CD1c-positive myeloid dendritic cell (primary cell): ENCODE data around the gene RASA3.
"Not testable (repeated sequence)": the region's sequence is repeated elsewhere in the genome, so short reads cannot be mapped to it uniquely, and the experiment has no call there.

Source experiments
- DNase-seq: peaks from one replicate; pipeline ENCODE4 v3.0.0-alpha.2; 2016; ENCODE audit errors: extremely low spot score

Gene RASA3

DNA sequence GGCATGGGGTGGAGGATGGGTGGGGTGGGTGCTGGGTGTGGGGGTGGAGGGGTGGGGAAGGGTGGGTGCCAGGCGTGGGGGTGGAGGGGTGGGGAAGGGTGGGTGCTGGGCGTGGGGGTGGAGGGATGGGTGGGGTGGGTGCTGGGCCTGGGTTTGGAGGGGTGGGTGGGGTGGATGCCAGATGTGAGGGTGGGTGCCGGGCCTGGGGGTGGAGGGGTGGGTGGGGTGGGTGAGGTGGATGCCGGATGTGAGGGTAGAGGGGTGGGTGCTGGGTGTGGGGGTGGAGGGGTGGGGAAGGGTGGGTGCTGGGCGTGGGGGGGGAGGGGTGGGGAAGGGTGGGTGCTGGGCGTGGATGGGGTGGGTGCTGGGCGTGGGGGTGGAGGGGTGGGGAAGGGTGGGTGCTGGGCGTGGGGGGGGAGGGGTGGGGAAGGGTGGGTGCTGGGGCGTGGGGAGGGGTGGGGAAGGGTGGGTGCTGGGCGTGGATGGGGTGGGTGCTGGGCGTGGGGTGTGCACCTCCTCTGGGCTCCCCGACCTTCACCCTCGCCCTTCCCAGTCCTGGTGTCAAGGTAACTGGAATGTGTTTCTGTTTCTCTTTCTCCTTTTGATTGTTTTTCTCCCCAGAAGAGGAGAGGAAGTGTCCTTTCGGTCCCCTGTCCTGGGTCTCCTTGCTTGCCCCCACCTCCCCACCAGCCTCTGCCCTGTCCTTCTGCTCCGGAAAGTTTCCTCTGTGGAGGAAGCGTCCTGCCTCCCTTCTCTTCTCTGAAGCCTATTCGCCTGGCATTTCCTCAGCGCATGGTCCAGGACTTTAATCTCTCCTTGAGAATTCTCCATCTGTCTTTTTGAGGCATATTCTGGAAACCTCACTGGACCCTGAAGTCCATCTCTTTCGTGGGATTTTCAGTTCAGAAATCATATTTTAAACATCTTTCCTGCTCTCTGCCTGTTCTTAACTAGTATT lies 23.8 kb upstream of the RASA3 start:
- DNase-seq = no peak

DNA sequence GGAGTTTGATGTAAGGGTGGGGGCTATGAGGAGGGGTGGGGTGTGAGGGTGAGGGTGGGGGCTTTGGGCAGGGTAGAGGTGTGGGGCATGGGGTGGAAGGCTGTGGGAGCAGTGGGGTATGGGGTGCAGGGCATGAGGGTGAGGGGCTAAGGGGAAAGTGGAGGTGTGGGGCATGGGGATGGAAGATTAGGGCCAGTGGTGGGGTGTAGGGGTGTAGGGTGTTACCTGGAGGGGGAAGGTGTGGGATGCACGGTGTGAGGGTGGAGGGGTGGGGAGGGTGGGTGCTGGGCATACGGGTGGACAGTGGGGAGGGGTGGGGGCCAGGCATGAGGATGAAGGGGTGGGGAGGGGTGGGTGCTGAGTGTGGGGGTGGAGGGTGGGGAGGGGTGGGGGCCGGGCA lies 22.9 kb upstream of the RASA3 start:
- DNase-seq = no peak

DNA sequence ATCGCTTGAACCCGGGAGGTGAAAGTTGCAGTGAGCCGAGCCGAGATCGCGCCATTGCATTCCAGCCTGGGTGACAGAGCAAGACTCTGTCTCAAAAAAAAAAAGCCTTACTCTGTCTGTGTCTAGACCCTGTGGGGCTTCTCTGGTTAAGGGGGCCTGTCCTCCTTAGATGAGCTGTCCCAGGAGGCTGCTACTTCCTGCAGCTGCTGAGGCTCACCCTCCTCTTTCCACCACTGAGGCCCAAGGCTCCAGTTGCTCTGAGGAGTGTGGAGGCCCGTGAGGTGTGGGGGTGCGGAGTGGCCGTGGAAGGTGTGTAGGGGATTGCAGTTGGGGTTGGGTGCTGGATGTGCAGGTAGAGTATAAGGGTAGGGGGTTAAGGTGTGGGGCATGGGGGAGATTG lies 22.1 kb upstream of the RASA3 start:
- DNase-seq = no peak

DNA sequence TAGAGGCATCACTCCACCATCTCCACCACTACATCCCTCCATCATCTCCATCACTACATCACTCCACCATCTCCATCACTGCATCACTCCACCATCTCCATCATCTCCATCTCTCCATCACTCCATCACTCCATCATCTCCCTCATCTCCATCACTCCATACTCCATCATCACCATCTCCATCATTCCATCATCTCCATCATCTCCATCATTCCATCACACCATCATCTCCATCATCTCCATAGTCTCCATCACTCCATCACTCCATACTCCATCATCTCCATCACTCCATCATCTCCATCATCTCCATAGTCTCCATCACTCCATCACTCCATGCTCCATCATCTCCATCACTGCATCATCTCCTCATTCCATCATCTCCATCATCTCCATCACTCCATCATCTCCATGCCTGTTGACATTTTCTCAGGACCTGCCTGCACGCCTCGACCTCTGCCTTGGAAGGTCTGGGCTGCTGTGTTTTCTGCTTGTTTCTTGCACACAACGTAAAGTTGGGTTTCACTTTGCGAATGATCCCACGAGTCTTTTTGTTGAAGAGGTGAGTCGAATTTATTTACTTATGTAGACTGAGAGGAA lies 21.2 kb upstream of the RASA3 start:
- DNase-seq = no peak

DNA sequence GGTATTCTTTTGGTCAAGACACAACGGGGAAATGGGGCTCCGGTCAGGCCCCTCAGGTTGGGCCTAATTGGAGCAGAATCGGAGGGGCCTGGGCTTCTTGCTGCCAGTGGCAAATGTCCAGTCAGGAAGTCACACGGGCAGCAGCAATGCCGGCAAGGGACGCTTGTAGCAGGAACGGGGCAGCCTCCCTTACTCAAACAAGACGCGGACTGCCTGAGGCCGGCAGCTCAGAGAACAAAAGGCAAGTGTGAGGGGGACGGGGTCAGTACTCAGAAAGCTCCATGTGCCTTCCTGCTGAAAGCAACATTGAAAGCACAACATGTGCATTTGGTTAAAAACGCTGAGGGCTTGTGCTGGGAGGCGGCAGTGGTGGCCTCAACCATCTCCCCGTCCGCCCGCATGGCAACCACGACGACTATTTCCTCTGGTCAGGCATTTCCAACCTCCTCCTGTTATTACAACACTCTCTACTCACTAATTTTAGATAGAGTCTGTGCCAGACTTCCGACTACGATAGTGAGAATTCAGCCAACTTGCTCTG lies 20.5 kb upstream of the RASA3 start:
- DNase-seq = peak; percentile 38

DNA sequence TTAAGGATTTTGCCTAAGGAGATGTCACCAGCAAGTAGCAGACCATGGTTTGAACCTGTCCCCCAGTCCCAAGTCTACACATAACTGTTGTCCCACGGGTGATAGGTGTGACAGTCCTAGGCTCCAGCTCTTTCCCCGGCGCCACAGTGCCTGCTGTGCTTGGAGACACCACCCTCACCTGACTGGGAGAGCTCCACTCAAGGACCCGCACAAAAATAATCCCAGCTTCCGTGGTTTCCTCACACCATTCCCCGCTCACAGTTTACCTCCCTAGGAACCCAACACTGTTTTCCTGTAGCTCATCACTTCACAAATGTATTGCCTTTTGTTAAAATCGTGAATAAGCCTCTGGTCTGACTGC lies 19.8 kb upstream of the RASA3 start:
- DNase-seq = no peak

DNA sequence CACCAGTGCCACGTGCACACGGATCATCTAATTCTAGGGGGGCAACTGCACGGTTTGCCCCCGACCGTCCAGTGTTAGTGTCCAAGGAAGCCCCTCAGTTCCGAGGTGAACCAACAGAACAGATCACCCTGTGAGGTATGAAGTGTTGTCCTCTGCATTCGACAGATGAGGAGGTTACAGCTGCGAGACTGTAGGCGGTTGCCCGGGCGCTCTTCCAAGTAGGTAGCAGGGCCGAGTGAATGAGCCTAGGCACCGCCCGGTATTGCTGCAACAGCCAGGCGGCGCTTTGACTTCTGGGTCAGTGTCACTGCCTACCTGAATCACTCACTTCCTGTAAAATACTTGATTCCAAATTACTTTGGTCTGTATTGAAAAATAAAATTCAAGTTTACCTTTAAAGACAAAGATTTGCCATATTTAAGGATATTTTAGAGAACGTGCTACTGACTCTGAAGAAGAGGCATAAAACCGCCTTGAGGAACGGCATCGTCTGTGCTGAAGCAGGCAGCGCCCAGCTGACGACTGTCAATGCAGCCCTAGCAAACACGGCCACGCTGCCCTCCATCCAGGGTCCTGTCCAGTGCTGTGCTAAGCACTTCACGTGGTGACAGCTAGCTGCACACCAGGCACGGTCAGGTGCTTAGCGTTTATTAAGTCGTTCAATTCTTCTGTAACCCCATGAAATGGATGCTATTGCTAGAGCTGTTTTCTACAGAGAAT lies 19.3 kb upstream of the RASA3 start:
- peak; percentile 83 for DNase-seq

DNA sequence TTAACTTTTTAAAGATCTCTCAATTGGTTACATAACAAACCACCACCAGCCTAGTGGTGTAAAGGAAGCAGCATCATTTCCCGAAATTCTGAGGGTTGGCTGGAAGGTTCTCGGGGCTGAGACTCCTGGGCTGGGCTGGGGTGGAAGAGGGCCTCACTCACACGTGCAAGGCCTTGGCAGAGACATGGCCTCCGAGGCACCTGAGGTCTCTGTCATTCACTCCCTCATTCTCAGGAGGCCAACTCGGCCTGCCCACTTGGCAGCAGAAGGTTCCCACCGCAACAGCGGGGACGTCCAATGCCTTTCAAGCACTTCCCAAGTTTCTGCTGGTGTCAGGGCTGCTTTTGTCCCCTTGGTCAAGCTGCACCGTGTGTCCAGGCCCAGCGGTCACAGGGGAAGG lies 18.6 kb upstream of the RASA3 start:
- peak; percentile 40 for DNase-seq

DNA sequence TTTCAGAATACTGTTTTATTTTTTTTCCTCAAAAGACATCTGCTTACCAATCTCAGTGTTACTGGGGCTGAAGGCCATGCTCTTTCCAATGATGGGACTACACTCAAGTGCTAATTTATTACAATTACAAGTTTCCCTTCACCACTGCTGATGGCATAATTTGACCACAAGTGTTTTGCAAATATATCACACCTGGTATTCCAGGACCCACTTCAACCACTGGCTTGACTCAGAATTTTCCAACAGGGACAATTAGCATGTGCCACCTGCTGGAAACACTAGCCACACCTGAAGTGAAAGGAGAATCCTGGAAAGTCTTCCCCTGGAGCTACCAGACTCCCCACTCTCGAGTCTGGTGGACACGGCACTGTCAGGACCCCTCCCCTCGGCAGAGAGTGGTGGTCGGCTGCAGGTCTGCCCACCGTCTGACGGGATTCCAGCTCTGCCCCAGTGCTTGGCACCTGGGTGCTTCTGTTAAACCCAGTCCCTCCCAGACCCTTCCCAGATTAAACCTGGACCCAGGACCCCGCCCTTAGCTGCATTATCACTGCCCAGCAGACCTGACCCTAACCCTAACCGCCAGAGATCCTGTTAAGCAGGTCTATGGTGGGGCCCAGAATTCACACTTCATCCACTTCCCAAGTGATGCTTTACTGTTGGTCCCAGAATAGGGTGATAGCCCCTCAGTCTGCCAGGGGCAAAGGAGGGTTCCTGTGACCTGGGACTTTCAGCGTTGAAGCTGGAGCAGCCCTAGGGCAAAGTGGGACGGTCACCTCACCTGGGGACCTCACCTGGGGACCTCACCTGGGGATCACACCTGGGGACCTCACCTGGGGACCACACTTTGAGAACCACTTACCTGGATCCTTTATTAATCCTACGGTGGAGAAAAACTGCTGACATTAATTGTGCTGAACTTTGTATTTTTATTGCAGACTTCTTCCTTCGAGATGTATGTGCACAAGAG lies 17.6 kb upstream of the RASA3 start:
- DNase-seq = no peak

DNA sequence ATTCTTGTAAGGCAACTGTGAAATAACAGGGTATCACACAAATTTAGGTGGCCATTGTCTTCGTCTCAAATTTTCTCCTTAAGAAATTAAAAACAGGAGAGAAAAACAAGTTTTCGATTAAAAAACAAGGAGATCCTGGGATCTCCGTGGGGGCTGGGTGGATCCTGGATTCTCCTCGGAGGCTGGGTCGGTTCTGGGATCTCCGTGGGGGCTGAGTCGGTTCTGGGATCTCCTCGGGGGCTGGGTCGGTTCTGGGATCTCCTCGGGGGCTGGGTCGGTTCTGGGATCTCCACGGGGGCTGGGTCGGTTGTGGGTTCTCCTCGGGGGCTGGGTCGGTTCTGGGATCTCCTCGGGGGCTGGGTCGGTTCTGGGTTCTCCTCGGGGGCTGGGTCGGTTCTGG lies 16.5 kb upstream of the RASA3 start:
- DNase-seq = not testable (repeated sequence)

DNA sequence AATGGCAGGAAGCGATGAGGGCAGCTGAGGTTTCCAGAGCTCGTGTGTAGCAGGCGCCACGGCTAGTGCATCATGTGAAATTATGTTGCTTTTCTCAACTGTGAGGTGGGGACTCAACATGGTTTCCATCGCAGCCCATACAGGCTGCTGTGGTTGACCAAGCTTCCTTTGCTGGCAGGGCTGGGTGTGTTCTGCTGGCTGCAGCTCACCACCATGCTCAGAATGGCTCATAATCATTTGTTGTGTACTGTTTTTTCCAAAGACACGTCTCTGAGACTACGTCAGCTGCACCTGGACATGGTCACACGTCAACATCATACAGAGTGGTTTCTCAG lies 16.1 kb upstream of the RASA3 start:
- peak; percentile 58 for DNase-seq

DNA sequence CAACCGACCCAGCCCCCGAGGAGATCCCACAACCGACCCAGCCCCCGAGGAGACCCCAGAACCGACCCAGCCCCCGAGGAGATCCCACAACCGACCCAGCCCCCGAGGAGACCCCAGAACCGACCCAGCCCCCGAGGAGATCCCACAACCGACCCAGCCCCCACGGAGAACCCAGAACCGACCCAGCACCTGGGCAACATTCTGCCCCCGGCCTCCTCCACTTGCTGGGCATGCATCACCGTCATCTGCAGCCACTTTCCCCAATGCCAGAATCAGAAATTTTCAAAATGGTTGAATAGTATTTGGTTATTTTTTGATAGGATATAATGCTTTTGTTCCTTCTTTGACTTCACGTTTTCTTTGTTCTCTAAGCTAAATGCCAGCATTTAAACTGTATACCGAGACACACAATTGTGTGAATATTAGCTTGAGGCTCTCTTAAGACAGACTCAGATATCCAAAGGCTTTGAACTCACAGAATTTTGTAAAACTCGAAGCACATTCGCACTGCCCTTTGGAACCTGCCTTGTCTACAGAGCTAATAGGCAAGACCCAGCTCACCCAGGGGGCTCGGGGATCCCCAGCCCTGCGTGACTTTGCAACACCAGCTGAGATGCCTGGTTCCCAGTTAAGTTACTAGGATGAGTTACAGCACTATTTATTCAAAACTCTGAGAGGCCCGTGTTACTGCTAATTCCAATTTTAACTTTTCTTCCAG lies 15.5 kb upstream of the RASA3 start:
- no peak for DNase-seq

DNA sequence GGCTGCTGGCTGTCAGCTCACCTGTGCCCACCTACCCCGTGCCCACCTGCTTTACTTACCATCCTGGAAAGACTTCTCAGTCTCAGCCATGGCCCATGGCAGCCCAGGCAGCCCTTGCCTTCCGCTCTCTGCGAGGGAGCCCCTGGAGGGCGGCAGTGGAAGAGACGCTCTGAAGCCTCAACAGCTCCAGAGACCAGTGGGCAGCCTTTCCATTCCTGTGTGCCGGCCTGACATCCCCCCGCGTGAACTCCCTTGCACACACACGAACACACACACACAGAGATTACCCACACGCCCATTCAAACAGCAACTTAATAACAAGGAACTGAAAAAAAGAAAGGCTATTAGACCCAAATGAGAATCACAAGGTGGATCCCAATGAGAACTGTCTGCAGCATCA lies 14.2 kb upstream of the RASA3 start:
- DNase-seq = no peak

DNA sequence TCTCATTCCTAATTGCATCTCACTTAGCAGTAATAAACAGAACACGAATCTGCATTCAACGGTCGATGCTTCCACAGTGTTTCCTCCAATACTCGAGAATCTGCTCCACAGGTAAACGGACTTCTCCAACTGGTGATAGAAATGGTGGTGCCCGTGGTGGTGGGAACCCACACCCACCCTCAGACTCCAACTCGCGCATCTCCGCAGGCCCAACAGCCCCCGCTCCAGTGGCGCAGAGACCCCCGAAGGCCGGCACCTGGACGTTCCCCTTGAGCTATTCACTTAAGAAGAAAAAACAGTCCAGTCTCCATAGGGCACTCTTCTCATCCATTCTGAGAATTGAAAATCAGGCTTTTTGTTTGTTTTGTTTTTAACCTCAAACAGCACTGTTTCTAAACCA lies 13.8 kb upstream of the RASA3 start:
- no peak for DNase-seq

DNA sequence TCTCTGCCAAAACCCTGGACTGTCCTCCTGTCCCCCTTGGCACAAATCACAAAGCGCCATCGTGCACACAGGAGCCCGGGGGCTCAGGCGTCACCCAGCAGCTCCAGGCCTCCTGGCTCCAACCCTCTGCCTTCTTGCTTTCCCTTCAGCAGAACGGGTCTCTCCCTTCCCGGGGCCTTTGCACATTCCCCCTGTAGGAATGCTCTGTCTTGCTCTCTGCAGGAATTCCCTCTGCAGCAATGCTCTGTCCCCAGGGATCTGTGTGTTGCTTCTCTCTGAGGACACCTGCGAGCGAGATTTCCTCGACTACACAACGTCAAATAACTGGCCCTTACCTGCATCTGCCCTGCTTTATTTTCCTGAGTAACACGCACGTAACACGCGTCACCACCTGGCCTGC lies 13.3 kb upstream of the RASA3 start:
- DNase-seq = no peak

DNA sequence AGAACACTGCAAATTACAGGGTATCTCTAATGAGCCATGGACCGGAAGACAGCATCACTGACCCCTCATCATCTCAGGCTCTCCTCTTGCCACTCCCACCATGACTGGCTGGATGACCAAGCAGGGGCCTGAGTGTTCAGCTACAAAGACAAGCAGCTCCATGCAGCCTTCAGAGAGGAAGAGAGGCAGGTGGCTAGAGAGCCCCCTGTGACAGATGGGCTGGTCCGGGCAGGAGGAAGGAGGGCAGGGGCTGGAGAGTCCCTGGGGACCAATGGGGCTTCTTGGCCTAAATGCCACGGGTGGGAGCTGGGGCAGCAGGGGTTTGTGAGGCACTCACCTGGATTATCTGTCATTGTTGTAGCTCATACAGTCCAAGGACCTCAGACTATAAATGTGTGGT lies 12.8 kb upstream of the RASA3 start:
- no peak for DNase-seq

DNA sequence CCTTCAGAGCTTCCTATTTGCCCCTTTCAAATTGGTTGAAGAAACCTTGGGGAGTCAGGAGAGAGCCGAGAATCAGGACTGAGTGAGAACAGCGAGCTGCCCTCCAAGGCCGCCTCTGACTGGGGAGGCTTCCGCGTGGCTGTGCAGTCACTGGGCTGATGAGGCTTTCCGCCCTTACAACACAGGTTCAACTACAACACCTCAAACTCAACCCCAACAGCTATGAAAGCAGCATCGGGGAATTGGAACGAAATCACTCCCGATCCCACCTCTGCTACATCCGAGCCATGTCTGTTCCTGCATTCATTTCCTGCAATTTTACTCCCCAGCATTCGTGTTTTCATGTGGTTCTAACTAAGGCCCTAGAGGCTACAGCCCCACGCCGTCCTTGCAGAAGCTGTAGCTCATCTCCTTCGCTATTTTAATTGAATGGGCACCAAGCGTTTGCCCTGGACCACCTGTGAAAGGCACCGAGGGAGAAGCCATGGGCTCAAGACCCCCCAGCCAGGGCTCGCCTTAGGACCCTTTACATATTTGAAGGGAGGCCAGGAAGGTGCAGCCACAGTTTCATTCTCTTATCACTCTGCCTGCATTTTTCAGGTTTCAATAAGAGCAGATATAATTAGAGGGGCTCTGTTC lies 12.3 kb upstream of the RASA3 start:
- DNase-seq = no peak

DNA sequence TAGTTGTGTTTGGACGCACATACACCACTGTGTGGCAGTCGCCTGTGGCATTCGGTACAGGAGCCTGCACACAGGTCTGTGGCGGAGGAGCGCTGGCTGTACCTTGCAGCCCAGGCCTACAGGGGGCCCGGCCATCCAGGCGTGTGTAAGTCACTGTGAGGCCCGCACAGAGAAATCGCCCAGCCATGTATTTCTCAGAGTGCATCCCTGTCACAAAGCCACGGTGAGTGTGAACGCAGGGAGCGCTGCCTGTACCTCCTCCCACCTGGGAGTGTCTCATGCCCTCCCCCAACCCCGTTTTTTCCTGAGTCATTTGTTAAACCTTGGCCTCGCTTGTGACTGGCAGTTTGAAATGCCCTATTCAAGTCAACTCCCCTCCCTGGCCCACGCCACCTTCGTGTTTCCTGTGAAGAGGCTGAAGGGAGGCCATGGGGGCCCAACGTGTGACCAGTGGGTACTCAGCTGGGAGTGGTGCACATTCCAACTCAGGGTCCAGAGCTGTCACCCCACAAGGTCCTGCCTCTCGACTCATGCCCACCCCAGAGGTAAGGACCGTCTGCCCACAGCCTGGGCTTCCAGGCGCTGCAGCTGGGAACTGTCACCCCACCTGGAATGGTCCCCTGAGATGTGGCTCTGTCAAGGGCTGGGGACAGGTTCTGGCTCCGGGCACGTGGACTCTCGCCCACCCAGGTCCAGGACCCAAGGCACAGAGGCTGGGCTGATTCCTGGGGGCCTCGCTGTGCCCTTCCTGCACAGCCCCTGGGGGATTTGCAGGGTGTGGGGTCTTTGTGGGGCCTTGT lies 11.6 kb upstream of the RASA3 start:
- no peak for DNase-seq
